Measurements from ENCODE around the gene ABHD18.
A peak's percentile ranks its signal among the peaks of the same experiment; 100 is the strongest.
"Not testable (repeated sequence)": the region's sequence is repeated elsewhere in the genome, so short reads cannot be mapped to it uniquely, and the experiment has no call there.

DNA sequence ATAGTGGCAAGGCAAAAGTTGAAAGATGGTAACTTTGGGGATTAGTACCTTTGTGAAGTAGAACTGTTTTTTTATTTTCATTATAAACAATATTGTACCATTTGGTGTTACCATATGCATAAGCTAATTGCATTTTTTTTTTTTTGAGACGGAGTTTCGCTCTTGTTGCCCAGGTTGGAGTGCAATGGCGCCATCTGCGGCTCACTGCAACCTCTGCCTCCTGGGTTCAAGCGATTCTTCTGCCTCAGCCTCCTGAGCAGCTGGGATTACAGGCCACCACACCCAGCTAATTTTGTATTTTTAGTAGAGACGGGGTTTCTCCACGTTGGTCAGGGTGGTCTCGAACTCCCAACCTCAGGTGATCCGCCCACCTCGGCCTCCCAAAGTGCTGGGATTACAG, 86.0 kb downstream of the ABHD18 start:
- TF ChIP-seq, protein P1, sequence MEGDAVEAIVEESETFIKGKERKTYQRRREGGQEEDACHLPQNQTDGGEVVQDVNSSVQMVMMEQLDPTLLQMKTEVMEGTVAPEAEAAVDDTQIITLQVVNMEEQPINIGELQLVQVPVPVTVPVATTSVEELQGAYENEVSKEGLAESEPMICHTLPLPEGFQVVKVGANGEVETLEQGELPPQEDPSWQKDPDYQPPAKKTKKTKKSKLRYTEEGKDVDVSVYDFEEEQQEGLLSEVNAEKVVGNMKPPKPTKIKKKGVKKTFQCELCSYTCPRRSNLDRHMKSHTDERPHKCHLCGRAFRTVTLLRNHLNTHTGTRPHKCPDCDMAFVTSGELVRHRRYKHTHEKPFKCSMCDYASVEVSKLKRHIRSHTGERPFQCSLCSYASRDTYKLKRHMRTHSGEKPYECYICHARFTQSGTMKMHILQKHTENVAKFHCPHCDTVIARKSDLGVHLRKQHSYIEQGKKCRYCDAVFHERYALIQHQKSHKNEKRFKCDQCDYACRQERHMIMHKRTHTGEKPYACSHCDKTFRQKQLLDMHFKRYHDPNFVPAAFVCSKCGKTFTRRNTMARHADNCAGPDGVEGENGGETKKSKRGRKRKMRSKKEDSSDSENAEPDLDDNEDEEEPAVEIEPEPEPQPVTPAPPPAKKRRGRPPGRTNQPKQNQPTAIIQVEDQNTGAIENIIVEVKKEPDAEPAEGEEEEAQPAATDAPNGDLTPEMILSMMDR (conservative IDR thresholded peaks at IDR 0.05): peak; percentile 61
- TF ChIP-seq ZFX (IDR thresholded peaks at IDR 0.05): not testable (repeated sequence)
